Hematopoietic multipotent progenitor cell (in vitro differentiated cells): ENCODE measurements around the gene RNF111. TPM values are rescaled to one million over a fixed set of nuclear protein-coding genes. Genes with fewer than 3 reads are reported as not detected.
"Not testable (repeated sequence)": the region's sequence is repeated elsewhere in the genome, so short reads cannot be mapped to it uniquely, and the experiment has no call there.

Source experiments
- DNase-seq, 3 donors: peaks; one replicate each; pipeline ENCODE4 v3.0.0-alpha.2; 2011 to 2015; ENCODE audit warnings: low read depth in 2 of 3, low spot score in 2 of 3
- total RNA-seq: library from RNA; depleted of rRNA; stranded (reverse); fragments of >200 nt; gene quantifications from one replicate; pipeline ENCODE4 v1.2.3, GENCODE V29; 2012

The RNF111 gene
- total RNA-seq, 1 donor, result 22.6 TPM

- peak in 1 of 3 donors; percentile 18 for DNase-seq
Measured at GRCh38 chr15:58999694-59000093, 12.2 kb downstream of the RNF111 start.

GRCh38 chr15:59000251-59000650 is 12.8 kb downstream of the RNF111 start:
- not testable (repeated sequence) for DNase-seq

- DNase-seq, result no peak
Measured at GRCh38 chr15:59001946-59002345, 14.5 kb downstream of the RNF111 start.

GRCh38 chr15:59002418-59002859 is 15.0 kb downstream of the RNF111 start:
- peak in 1 of 3 donors; percentile 53 for DNase-seq

- no peak for DNase-seq
Measured at GRCh38 chr15:59005579-59005978, 18.1 kb downstream of the RNF111 start.

GRCh38 chr15:59008086-59008485 is 20.6 kb downstream of the RNF111 start:
- no peak for DNase-seq

- DNase-seq, result peak in 2 of 3 donors; percentile 23 to 67
Measured at GRCh38 chr15:59011262-59011952, 23.9 kb downstream of the RNF111 start.

GRCh38 chr15:59013246-59013873 is 25.9 kb downstream of the RNF111 start:
- no peak for DNase-seq

- DNase-seq, result no peak
Measured at GRCh38 chr15:59014068-59014467, 26.6 kb downstream of the RNF111 start.

GRCh38 chr15:59017449-59017848 is 30.0 kb downstream of the RNF111 start:
- DNase-seq, result peak in 1 of 3 donors; percentile 54

- DNase-seq, result no peak
Measured at GRCh38 chr15:59018833-59019232, 31.4 kb downstream of the RNF111 start.

GRCh38 chr15:59020322-59020721 is 32.9 kb downstream of the RNF111 start:
- DNase-seq, result no peak

GRCh38 chr15:59022188-59022587 is 34.7 kb downstream of the RNF111 start:
- no peak for DNase-seq

- no peak for DNase-seq
Measured at GRCh38 chr15:59026207-59026606, 38.7 kb downstream of the RNF111 start.

GRCh38 chr15:59028387-59028955 is 41.0 kb downstream of the RNF111 start:
- DNase-seq, result no peak

GRCh38 chr15:59029554-59029953 is 42.1 kb downstream of the RNF111 start:
- DNase-seq, result no peak

GRCh38 chr15:59035201-59035600 is 47.7 kb downstream of the RNF111 start:
- no peak for DNase-seq

GRCh38 chr15:59039225-59039624 is 51.8 kb downstream of the RNF111 start:
- DNase-seq, result no peak

- no peak for DNase-seq
Measured at GRCh38 chr15:59042041-59042440, 54.6 kb downstream of the RNF111 start.

GRCh38 chr15:59048897-59049296 is 61.4 kb downstream of the RNF111 start:
- DNase-seq, result no peak

GRCh38 chr15:59051873-59052861 is 64.7 kb downstream of the RNF111 start:
- DNase-seq, result peak in 1 of 3 donors; percentile 42
